CD4-positive, alpha-beta T cell treated with Interferon alpha-2 for 1 hour (primary cell): Measurements from ENCODE around the gene RND3.
A peak's percentile ranks its signal among the peaks of the same experiment; 100 is the strongest.

Source experiments
- DNase-seq, 2 donors: peaks; one replicate each; pipeline ENCODE4 v3.0.0-alpha.2; 2020 to 2022

RND3 gene

GRCh38 chr2:150487537-150488429, at the start of gene RND3:
RND3 (minus strand) TSS chr2:150487667; CDS start chr2:150487417, 250 bp downstream.
- peak in 1 of 2 donors; percentile 19 for DNase-seq

- no peak for DNase-seq
Observed at GRCh38 chr2:150535176-150535575, 47.7 kb upstream of the RND3 start.

- no peak for DNase-seq
Observed at GRCh38 chr2:150532879-150533278, 45.4 kb upstream of the RND3 start.

GRCh38 chr2:150532020-150532419, 44.6 kb upstream of the RND3 start:
- no peak for DNase-seq

GRCh38 chr2:150531591-150531990, 44.1 kb upstream of the RND3 start:
- DNase-seq, result no peak

GRCh38 chr2:150530168-150530567, 42.7 kb upstream of the RND3 start:
- DNase-seq, result no peak

GRCh38 chr2:150528861-150529801, 41.7 kb upstream of the RND3 start:
- no peak for DNase-seq

GRCh38 chr2:150526827-150527226, 39.4 kb upstream of the RND3 start:
- no peak for DNase-seq

- DNase-seq, result no peak
Observed at GRCh38 chr2:150526006-150526405, 38.5 kb upstream of the RND3 start.

GRCh38 chr2:150522269-150522668, 34.8 kb upstream of the RND3 start:
- no peak for DNase-seq

GRCh38 chr2:150520887-150521664, 33.6 kb upstream of the RND3 start:
- DNase-seq, result no peak

- DNase-seq, result no peak
Observed at GRCh38 chr2:150520033-150520432, 32.6 kb upstream of the RND3 start.

GRCh38 chr2:150517951-150518680, 30.6 kb upstream of the RND3 start:
- DNase-seq, result no peak

- DNase-seq, result no peak
Observed at GRCh38 chr2:150513647-150514046, 26.2 kb upstream of the RND3 start.

GRCh38 chr2:150508497-150509137, 21.1 kb upstream of the RND3 start:
- DNase-seq, result no peak

- no peak for DNase-seq
Observed at GRCh38 chr2:150507071-150507470, 19.6 kb upstream of the RND3 start.

- DNase-seq, result no peak
Observed at GRCh38 chr2:150505178-150505577, 17.7 kb upstream of the RND3 start.

- DNase-seq, result no peak
Observed at GRCh38 chr2:150495993-150496627, 8.6 kb upstream of the RND3 start.

GRCh38 chr2:150495001-150495400, 7.5 kb upstream of the RND3 start:
- DNase-seq, result no peak

GRCh38 chr2:150494234-150494945, 6.9 kb upstream of the RND3 start:
- no peak for DNase-seq
